HG03460 (cell line): ENCODE measurements around the gene NLN.
A peak's percentile ranks its signal among the peaks of the same experiment; 100 is the strongest.
"Not testable (repeated sequence)": the region's sequence is repeated elsewhere in the genome, so short reads cannot be mapped to it uniquely, and the experiment has no call there.

Experiments
- ATAC-seq: cut with Tn5 transposase; IDR thresholded peaks from one replicate; pipeline ENCODE4 v1.9.1; 2021; ENCODE audit not compliant: unreplicated experiment

The NLN gene

GRCh38 chr5:65771266-65771665 is 49.3 kb downstream of the NLN start:
- ATAC-seq: no peak

GRCh38 chr5:65772963-65773362 is 51.0 kb downstream of the NLN start:
- ATAC-seq: not testable (repeated sequence)

- ATAC-seq: no peak
Measured at GRCh38 chr5:65774346-65774745, 52.3 kb downstream of the NLN start.

GRCh38 chr5:65775476-65775875 is 53.5 kb downstream of the NLN start:
- ATAC-seq: no peak

- no peak for ATAC-seq
Measured at GRCh38 chr5:65776441-65777141, 54.6 kb downstream of the NLN start.

- no peak for ATAC-seq
Measured at GRCh38 chr5:65778126-65778525, 56.1 kb downstream of the NLN start.

- ATAC-seq: peak; percentile 84
Measured at GRCh38 chr5:65779643-65780042, 57.6 kb downstream of the NLN start.

GRCh38 chr5:65788296-65788695 is 66.3 kb downstream of the NLN start:
- ATAC-seq: not testable (repeated sequence)

- ATAC-seq: no peak
Measured at GRCh38 chr5:65790371-65791163, 68.6 kb downstream of the NLN start.

GRCh38 chr5:65791712-65792673 is 70.0 kb downstream of the NLN start:
- ATAC-seq: no peak

- ATAC-seq: no peak
Measured at GRCh38 chr5:65796269-65796668, 74.3 kb downstream of the NLN start.

- ATAC-seq: no peak
Measured at GRCh38 chr5:65796751-65797316, 74.8 kb downstream of the NLN start.

GRCh38 chr5:65797481-65797880 is 75.5 kb downstream of the NLN start:
- ATAC-seq: no peak

GRCh38 chr5:65799857-65800256 is 77.9 kb downstream of the NLN start:
- no peak for ATAC-seq

- no peak for ATAC-seq
Measured at GRCh38 chr5:65800775-65801174, 78.8 kb downstream of the NLN start.

GRCh38 chr5:65801352-65801783 is 79.4 kb downstream of the NLN start:
- no peak for ATAC-seq

GRCh38 chr5:65802080-65802479 is 80.1 kb downstream of the NLN start:
- no peak for ATAC-seq

GRCh38 chr5:65802820-65803219 is 80.8 kb downstream of the NLN start:
- no peak for ATAC-seq

- ATAC-seq: no peak
Measured at GRCh38 chr5:65803699-65804391, 81.8 kb downstream of the NLN start.

GRCh38 chr5:65805089-65805488 is 83.1 kb downstream of the NLN start:
- ATAC-seq: no peak
